ENCODE results near the gene CFAP107.

GRCh38 chr1:12708396-12709090, 37.5 kb upstream of the CFAP107 start:
- TF ChIP-seq CTCF (IDR thresholded peaks at IDR 0.05; ENCODE audit: low read depth, low read length) (no peak), MAX (IDR thresholded peaks at IDR 0.05; ENCODE audit: low read depth, low read length) (no peak)
